Measurements from ENCODE around the gene NRP1.
"Not testable (repeated sequence)": the region's sequence is repeated elsewhere in the genome, so short reads cannot be mapped to it uniquely, and the experiment has no call there.

Gene NRP1

GRCh38 chr10:33334153-33334804, at the start of gene NRP1:
TSS of gene NRP1 (minus strand) at chr10:33334667. CDS start at chr10:33334382, 285 bp downstream.
- Histone ChIP-seq H3K36me3 (ENCODE audit: insufficient read depth, low read length) (no peaks in the 10 kb centered on the region), H3K4me1 (ENCODE audit: insufficient read depth, low read length) (0 out of 2 replicates have a peak, but pooled peaks cover 11% of the 10 kb centered on the region), H3K9ac (ENCODE audit: low read depth, low read length) (peak within 1 kb of the TSS; percentile 80), H3K9me3 (ENCODE audit: control insufficient read depth, insufficient read depth, low read length) (no peaks in the 10 kb centered on the region; the same call in 1 of the 2 replicates)

DNA sequence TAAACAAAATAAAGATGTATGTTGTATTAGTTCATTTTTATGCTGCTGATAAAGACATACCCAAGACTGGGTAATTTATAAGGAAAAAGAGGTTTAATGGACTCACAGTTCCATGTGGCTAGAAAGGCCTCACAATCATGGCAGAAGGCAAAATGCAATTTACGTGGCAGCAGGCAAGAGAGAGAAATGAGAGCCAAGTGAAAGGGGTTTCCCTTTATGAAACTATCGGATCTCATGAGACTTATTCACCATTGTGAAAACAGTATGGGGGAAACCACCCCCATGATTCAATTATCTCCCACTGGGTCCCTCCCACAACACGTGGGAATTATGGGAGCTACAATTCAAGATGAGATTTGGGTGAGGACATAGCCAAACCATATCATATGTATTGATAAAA, 49.7 kb upstream of the NRP1 start:
- not testable (repeated sequence) for H3K36me3 ChIP-seq (ENCODE audit: insufficient read depth, low read length); H3K9ac ChIP-seq (ENCODE audit: low read depth, low read length); H3K4me1 ChIP-seq (ENCODE audit: insufficient read depth, low read length); H3K9me3 ChIP-seq (ENCODE audit: control insufficient read depth, insufficient read depth, low read length)

DNA sequence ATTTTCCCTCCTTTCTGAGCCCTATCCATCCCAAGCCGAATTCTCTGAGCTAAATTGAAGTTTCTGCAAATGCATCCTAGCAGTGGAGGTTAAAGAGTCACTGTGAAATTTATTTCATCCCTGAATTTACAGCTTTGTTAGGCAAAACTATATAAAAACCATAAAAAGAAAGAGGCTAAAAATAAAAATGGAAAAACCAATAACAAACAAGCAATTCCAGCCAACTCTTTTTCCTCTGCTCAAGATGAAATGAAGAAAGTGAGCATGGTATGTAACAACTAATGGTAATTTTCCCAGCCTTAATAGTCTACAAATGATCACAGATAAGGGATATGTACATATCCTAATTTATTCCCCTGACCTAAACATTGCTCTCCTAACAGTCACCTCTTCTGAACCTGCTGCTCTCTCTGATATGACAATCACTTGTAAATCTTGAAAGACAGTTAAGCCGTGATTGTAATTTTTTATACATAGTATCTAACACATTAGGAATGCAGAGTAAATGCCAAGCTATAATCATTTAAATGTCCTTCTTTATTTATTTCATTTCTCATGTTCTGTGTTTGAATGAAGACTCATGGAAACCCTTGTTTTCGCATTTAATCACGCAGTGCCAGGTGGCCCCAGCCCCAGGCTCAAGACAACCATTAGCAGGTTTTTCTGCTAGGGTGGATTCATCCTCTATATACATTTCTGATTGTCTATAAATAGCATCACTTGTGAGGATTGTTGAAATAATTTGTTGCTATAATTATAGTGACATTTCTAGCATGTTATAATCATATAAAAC, 48.6 kb upstream of the NRP1 start:
- H3K4me1 ChIP-seq (ENCODE audit: insufficient read depth, low read length) = 0 out of 2 replicates have a peak, but pooled peaks cover 3% of the 10 kb centered on the region
- no peaks in the 10 kb centered on the region for H3K36me3 ChIP-seq (ENCODE audit: insufficient read depth, low read length)
- H3K9ac ChIP-seq (ENCODE audit: low read depth, low read length) = no peak overlapping the region
- no peaks in the 10 kb centered on the region for H3K9me3 ChIP-seq (ENCODE audit: control insufficient read depth, insufficient read depth, low read length)

- Histone ChIP-seq H3K9ac (ENCODE audit: low read depth, low read length) (no peak overlapping the region), H3K9me3 (ENCODE audit: control insufficient read depth, insufficient read depth, low read length) (no peaks in the 10 kb centered on the region), H3K36me3 (ENCODE audit: insufficient read depth, low read length) (no peaks in the 10 kb centered on the region), H3K4me1 (ENCODE audit: insufficient read depth, low read length) (0 out of 2 replicates have a peak, but pooled peaks cover 3% of the 10 kb centered on the region)
Measured at GRCh38 chr10:33382216-33382600, 47.7 kb upstream of the NRP1 start.

DNA sequence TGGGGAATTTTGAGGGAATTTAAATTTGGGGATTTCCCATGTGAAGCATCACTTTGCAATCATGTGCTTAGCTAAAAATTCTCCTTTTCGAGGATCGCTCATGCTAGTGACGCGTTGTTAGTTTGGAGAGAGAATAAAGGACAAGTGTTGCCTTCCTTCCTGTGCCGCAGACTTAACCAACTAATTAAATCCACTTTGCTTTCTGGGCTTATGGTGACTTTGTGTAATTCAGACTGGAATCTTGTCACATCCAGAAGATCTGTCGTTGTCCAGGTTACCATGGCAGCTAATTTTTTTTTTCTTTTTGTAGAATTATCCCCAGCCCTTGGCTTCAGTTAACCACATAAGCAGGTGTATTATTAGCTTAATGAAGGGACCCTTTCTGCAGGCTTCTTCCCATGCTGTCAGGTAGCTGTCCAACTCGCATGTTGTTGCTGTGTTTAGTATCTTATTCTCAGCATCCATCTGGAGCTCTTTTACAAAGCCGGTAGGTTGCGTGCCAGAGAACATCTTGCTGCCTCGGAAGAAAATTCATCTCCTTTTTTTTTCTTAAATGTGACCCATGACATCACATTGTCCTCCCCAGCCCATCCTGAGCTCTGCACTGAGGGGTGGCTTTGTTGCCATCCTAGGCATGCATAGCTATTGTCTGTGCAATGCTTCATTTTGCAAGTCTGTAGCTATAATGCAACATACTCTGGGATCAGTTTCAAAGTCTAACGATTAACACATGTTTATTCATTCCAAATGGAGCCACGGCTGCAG, 47.2 kb upstream of the NRP1 start:
- Histone ChIP-seq H3K36me3 (ENCODE audit: insufficient read depth, low read length) (no peaks in the 10 kb centered on the region), H3K9ac (ENCODE audit: low read depth, low read length) (no peak overlapping the region), H3K9me3 (ENCODE audit: control insufficient read depth, insufficient read depth, low read length) (no peaks in the 10 kb centered on the region), H3K4me1 (ENCODE audit: insufficient read depth, low read length) (0 out of 2 replicates have a peak, but pooled peaks cover 3% of the 10 kb centered on the region)

- Histone ChIP-seq H3K36me3 (ENCODE audit: insufficient read depth, low read length) (no peaks in the 10 kb centered on the region), H3K9ac (ENCODE audit: low read depth, low read length) (no peak overlapping the region), H3K9me3 (ENCODE audit: control insufficient read depth, insufficient read depth, low read length) (no peaks in the 10 kb centered on the region), H3K4me1 (ENCODE audit: insufficient read depth, low read length) (0 out of 2 replicates have a peak, but pooled peaks cover 3% of the 10 kb centered on the region)
Measured at GRCh38 chr10:33377658-33378025, 43.2 kb upstream of the NRP1 start.

GRCh38 chr10:33376976-33377657, 42.6 kb upstream of the NRP1 start:
- 0 out of 2 replicates have a peak, but pooled peaks cover 3% of the 10 kb centered on the region for H3K4me1 ChIP-seq (ENCODE audit: insufficient read depth, low read length)
- H3K36me3 ChIP-seq (ENCODE audit: insufficient read depth, low read length) = no peaks in the 10 kb centered on the region
- no peaks in the 10 kb centered on the region for H3K9me3 ChIP-seq (ENCODE audit: control insufficient read depth, insufficient read depth, low read length)
- no peak overlapping the region for H3K9ac ChIP-seq (ENCODE audit: low read depth, low read length)

DNA sequence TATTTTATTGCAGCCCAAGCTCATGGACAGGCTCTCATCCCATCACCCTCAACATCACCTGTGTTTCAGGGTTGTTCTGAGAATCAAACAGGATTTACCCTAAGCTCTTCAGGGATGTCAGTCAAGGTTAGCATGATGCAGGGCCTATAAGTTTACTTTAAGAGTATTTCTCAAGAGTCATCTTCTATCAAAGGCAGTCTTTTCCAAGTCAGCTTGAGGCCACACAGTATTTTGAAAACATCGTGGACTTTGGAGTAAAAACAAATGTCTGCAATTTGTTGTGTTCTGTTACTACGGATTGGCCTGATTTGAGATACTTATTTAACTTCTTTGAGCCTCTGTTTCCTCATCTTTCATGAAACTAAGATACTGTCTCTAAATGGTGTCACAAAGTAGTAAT, 42.0 kb upstream of the NRP1 start:
- Histone ChIP-seq H3K9ac (ENCODE audit: low read depth, low read length) (no peak overlapping the region), H3K9me3 (ENCODE audit: control insufficient read depth, insufficient read depth, low read length) (no peaks in the 10 kb centered on the region), H3K36me3 (ENCODE audit: insufficient read depth, low read length) (no peaks in the 10 kb centered on the region), H3K4me1 (ENCODE audit: insufficient read depth, low read length) (0 out of 2 replicates have a peak, but pooled peaks cover 2% of the 10 kb centered on the region)

- Histone ChIP-seq H3K9me3 (ENCODE audit: control insufficient read depth, insufficient read depth, low read length) (peaks cover 3% of the 10 kb centered on the region; the same call in 1 of the 2 replicates), H3K36me3 (ENCODE audit: insufficient read depth, low read length) (no peaks in the 10 kb centered on the region), H3K4me1 (ENCODE audit: insufficient read depth, low read length) (no peaks in the 10 kb centered on the region), H3K9ac (ENCODE audit: low read depth, low read length) (no peak overlapping the region)
Measured at GRCh38 chr10:33373263-33373662, 38.8 kb upstream of the NRP1 start.

GRCh38 chr10:33371234-33371633, 36.8 kb upstream of the NRP1 start:
- H3K36me3 ChIP-seq (ENCODE audit: insufficient read depth, low read length) = no peaks in the 10 kb centered on the region
- no peaks in the 10 kb centered on the region for H3K4me1 ChIP-seq (ENCODE audit: insufficient read depth, low read length)
- peaks cover 7% of the 10 kb centered on the region; the same call in 1 of the 2 replicates for H3K9me3 ChIP-seq (ENCODE audit: control insufficient read depth, insufficient read depth, low read length)
- H3K9ac ChIP-seq (ENCODE audit: low read depth, low read length) = no peak overlapping the region

- Histone ChIP-seq H3K9ac (ENCODE audit: low read depth, low read length) (no peak overlapping the region), H3K4me1 (ENCODE audit: insufficient read depth, low read length) (no peaks in the 10 kb centered on the region), H3K9me3 (ENCODE audit: control insufficient read depth, insufficient read depth, low read length) (peaks cover 10% of the 10 kb centered on the region; the same call in 1 of the 2 replicates), H3K36me3 (ENCODE audit: insufficient read depth, low read length) (no peaks in the 10 kb centered on the region)
Measured at GRCh38 chr10:33370434-33370930, 36.0 kb upstream of the NRP1 start.

DNA sequence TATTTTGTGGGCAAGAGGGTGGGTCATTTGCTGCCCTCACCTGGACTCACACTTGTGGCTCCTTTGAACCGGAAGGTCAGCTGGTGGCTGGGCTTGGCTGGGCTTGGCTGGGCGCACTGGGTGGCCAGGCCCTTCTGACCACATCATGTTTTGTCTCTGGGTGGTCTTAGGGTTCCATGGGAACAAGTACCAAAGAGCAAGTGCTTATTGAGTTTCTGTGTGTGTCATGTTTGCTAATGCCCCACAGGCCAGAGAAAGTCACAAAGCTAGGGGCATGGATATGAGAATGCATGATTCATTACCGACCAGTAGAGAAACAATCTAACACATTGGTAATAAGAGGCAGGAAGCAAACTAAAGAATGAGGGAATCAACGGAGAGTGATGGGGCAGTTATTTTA, 33.6 kb upstream of the NRP1 start:
- H3K9ac ChIP-seq (ENCODE audit: low read depth, low read length) = no peak overlapping the region
- peaks cover 10% of the 10 kb centered on the region; the same call in 1 of the 2 replicates for H3K9me3 ChIP-seq (ENCODE audit: control insufficient read depth, insufficient read depth, low read length)
- no peaks in the 10 kb centered on the region for H3K36me3 ChIP-seq (ENCODE audit: insufficient read depth, low read length)
- H3K4me1 ChIP-seq (ENCODE audit: insufficient read depth, low read length) = no peaks in the 10 kb centered on the region

GRCh38 chr10:33365871-33366411, 31.5 kb upstream of the NRP1 start:
- Histone ChIP-seq H3K9me3 (ENCODE audit: control insufficient read depth, insufficient read depth, low read length) (peaks cover 10% of the 10 kb centered on the region; the same call in 1 of the 2 replicates), H3K9ac (ENCODE audit: low read depth, low read length) (no peak overlapping the region), H3K4me1 (ENCODE audit: insufficient read depth, low read length) (no peaks in the 10 kb centered on the region), H3K36me3 (ENCODE audit: insufficient read depth, low read length) (no peaks in the 10 kb centered on the region)
